IMR-90 (cell line): Measurements from ENCODE around the gene DPYD. TPM values are rescaled to one million over a fixed set of nuclear protein-coding genes. Genes with fewer than 3 reads are reported as not detected.

ENCODE experiments used
- ATAC-seq: fragments of 200-7000 bp; cut with Tn5 transposase; 2 replicates; pipeline ENCODE4 v1.9.1; 2020; ENCODE audit warnings: low read depth, mild to moderate bottlenecking, moderate library complexity
- BruUV-seq: library from RNA; stranded (reverse); fragments of 400-500 nt; replicated peaks from 2 replicates; lab custom pipeline; 2021; lab: Mats Ljungman, UMichigan
- CTCF ChIA-PET: fragments of 300-600 bp; formaldehyde crosslinking; extraction: SDS; loops from one replicate; lab custom pipeline; 2021; ENCODE audit warnings: antibody characterized with exemption; lab: Yijun Ruan, JAX
- POLR2A ChIA-PET: fragments of 300-600 bp; sonication (Branson Sonifier 250); formaldehyde crosslinking; loops from one replicate; lab custom pipeline; 2022; ENCODE audit warnings: antibody characterized with exemption; ENCODE audit not compliant: unreplicated experiment; lab: Charles Lee
- DNase-seq: peaks from one replicate; pipeline ENCODE4 v3.0.0; 2013
- H2AFZ ChIP-seq: replicated peaks from 2 replicates; pipeline ENCODE3; 2013; ENCODE audit warnings: low read length, mild to moderate bottlenecking; ENCODE audit not compliant: poor library complexity
- H2AK5ac ChIP-seq: 2 replicates; pipeline ENCODE4 v1.6.1; 2013; ENCODE audit warnings: low read depth, low read length, inconsistent platforms
- H2AK9ac ChIP-seq: replicated peaks from 2 replicates; pipeline ENCODE3; 2013; ENCODE audit warnings: mild to moderate bottlenecking, low read depth, low read length, moderate library complexity; ENCODE audit not compliant: poor library complexity
- H2BK120ac ChIP-seq: 2 replicates; pipeline ENCODE4 v1.6.1; 2013; ENCODE audit warnings: low read depth, low read length, inconsistent platforms
- H2BK15ac ChIP-seq: 3 replicates; pipeline ENCODE4 v1.6.1; 2013; ENCODE audit warnings: low read depth, low read length, inconsistent platforms
- H2BK20ac ChIP-seq: 2 replicates; pipeline ENCODE4 v1.6.1; 2013; ENCODE audit warnings: low read depth, mild to moderate bottlenecking, inconsistent platforms, low read length, moderate library complexity
- H2BK5ac ChIP-seq: 2 replicates; pipeline ENCODE4 v1.6.1; 2013; ENCODE audit warnings: mild to moderate bottlenecking, low read depth, low read length, inconsistent platforms; ENCODE audit not compliant: poor library complexity, severe bottlenecking
- H3K14ac ChIP-seq: replicated peaks from 2 replicates; pipeline ENCODE4 v1.6.1; 2013; ENCODE audit warnings: low read depth, low read length, inconsistent platforms
- H3K18ac ChIP-seq: 2 replicates; pipeline ENCODE4 v1.6.1; 2013; ENCODE audit warnings: low read depth, low read length, control low read depth
- H3K23ac ChIP-seq: 2 replicates; pipeline ENCODE4 v1.6.1; 2013; ENCODE audit warnings: low read depth, low read length, inconsistent platforms
- H3K27ac ChIP-seq: 2 replicates; pipeline ENCODE4 v1.5.1; 2013; ENCODE audit warnings: mild to moderate bottlenecking, control low read depth, low read length; ENCODE audit not compliant: insufficient read depth
- H3K27me3 ChIP-seq: 2 replicates; pipeline ENCODE4 v1.6.1; 2013; ENCODE audit warnings: low read length; ENCODE audit not compliant: control insufficient read depth, insufficient read depth
- H3K36me3 ChIP-seq: 2 replicates; pipeline ENCODE4 v1.6.1; 2013; ENCODE audit warnings: low read length, mixed read lengths; ENCODE audit not compliant: control insufficient read depth, insufficient read depth
- H3K4ac ChIP-seq: 2 replicates; pipeline ENCODE4 v1.6.1; 2013; ENCODE audit warnings: low read depth, low read length, inconsistent platforms
- H3K4me1 ChIP-seq: 2 replicates; pipeline ENCODE4 v1.6.1; 2013; ENCODE audit warnings: low read length, mixed read lengths; ENCODE audit not compliant: control insufficient read depth, insufficient read depth
- H3K4me2 ChIP-seq: 2 replicates; pipeline ENCODE4 v1.6.1; 2013; ENCODE audit warnings: low read depth, mild to moderate bottlenecking, control low read depth, low read length, moderate library complexity
- H3K4me3 ChIP-seq: 2 replicates; pipeline ENCODE4 v1.5.1; 2013; ENCODE audit warnings: low read depth, mild to moderate bottlenecking, control low read depth, low read length, moderate library complexity; ENCODE audit not compliant: insufficient read depth
- H3K56ac ChIP-seq: 2 replicates; pipeline ENCODE4 v1.6.1; 2013; ENCODE audit warnings: low read length, inconsistent platforms; ENCODE audit not compliant: insufficient read depth; ENCODE audit errors: extremely low read depth
- H3K79me1 ChIP-seq, 2 experiments: 2 replicates each; pipeline ENCODE4 v1.6.1; 2013; ENCODE audit warnings: low read length in 2 of 2, inconsistent platforms in 1 of 2, low read depth in 1 of 2
- H3K9ac ChIP-seq: 2 replicates; pipeline ENCODE4 v1.6.1; 2013; ENCODE audit warnings: low read depth, low read length, control low read depth
- H3K9me1 ChIP-seq: 2 replicates; pipeline ENCODE4 v1.6.1; 2013; ENCODE audit warnings: low read length, inconsistent platforms; ENCODE audit not compliant: insufficient read depth
- H3K9me3 ChIP-seq: 2 replicates; pipeline ENCODE4 v1.6.1; 2013; ENCODE audit warnings: low read length; ENCODE audit not compliant: control insufficient read depth, insufficient read depth
- H4K20me1 ChIP-seq: 2 replicates; pipeline ENCODE4 v1.6.1; 2013; ENCODE audit warnings: low read length, inconsistent platforms; ENCODE audit not compliant: insufficient read depth
- H4K5ac ChIP-seq: 2 replicates; pipeline ENCODE4 v1.6.1; 2013; ENCODE audit warnings: mild to moderate bottlenecking, low read depth, low read length, control low read depth
- H4K8ac ChIP-seq, 2 experiments: 2 replicates each; pipeline ENCODE4 v1.6.1; 2013; ENCODE audit warnings: low read depth in 2 of 2, low read length in 2 of 2, control low read depth in 1 of 2, inconsistent platforms in 1 of 2
- H4K91ac ChIP-seq: 2 replicates; pipeline ENCODE4 v1.6.1; 2013; ENCODE audit warnings: low read depth, low read length, inconsistent platforms; ENCODE audit not compliant: insufficient read depth
- BHLHE40 ChIP-seq: fragments of 150-350 bp; IDR thresholded peaks from 2 replicates; pipeline ENCODE4 v1.6.1; 2016; ENCODE audit warnings: mild to moderate bottlenecking, low read depth, low read length
- CEBPB ChIP-seq: IDR thresholded peaks from 2 replicates; pipeline ENCODE4 v1.6.1; 2012; ENCODE audit warnings: low read depth, low read length, improper control_type of control experiment
- CHD1 ChIP-seq: IDR thresholded peaks from 2 replicates; pipeline ENCODE4 v1.6.1; 2012; ENCODE audit warnings: low read depth, low read length, improper control_type of control experiment
- FOS ChIP-seq: fragments of 150-350 bp; IDR thresholded peaks from 2 replicates; pipeline ENCODE4 v1.6.1; 2016; ENCODE audit warnings: low read depth, low read length
- MAFK ChIP-seq: IDR thresholded peaks from 2 replicates; pipeline ENCODE4 v1.6.1; 2012; ENCODE audit warnings: low read depth, low read length, improper control_type of control experiment
- MAZ ChIP-seq: IDR thresholded peaks from 2 replicates; pipeline ENCODE4 v1.6.1; 2012; ENCODE audit warnings: low read depth, mild to moderate bottlenecking, low read length, improper control_type of control experiment, moderate library complexity, borderline replicate concordance
- MXI1 ChIP-seq: IDR thresholded peaks from 2 replicates; pipeline ENCODE4 v1.6.1; 2012; ENCODE audit warnings: low read depth, mild to moderate bottlenecking, low read length, moderate library complexity, borderline replicate concordance
- NFE2L2 ChIP-seq: fragments of 150-350 bp; IDR thresholded peaks from 2 replicates; pipeline ENCODE4 v1.6.1; 2016; ENCODE audit warnings: low read depth, mild to moderate bottlenecking, low read length
- POLR2A ChIP-seq: IDR thresholded peaks from 2 replicates; pipeline ENCODE4 v1.6.1; 2012; ENCODE audit warnings: mild to moderate bottlenecking, low read depth, low read length
- RAD21 ChIP-seq: IDR thresholded peaks from 2 replicates; pipeline ENCODE4 v1.6.1; 2012; ENCODE audit warnings: low read length, improper control_type of control experiment
- RCOR1 ChIP-seq: IDR thresholded peaks from 2 replicates; pipeline ENCODE4 v1.6.1; 2012; ENCODE audit warnings: mild to moderate bottlenecking, low read length, improper control_type of control experiment; ENCODE audit not compliant: insufficient replicate concordance
- RFX5 ChIP-seq: IDR thresholded peaks from 2 replicates; pipeline ENCODE4 v1.8.0; 2012; ENCODE audit warnings: low read depth, mild to moderate bottlenecking, low read length, moderate library complexity
- SMC3 ChIP-seq: fragments of 150-350 bp; IDR thresholded peaks from 2 replicates; pipeline ENCODE4 v1.6.1; 2016; ENCODE audit warnings: low read depth, mild to moderate bottlenecking, antibody characterized with exemption, low read length, moderate library complexity
- WGBS, 2 experiments: methylation state at CpG; one replicate each; pipeline versions ENCODE4 v1.1.5 to v1.1.7; 2013; ENCODE audit warnings: missing lambda C conversion rate in 2 of 2; ENCODE audit not compliant: insufficient read length in 1 of 2; ENCODE audit errors: extremely low coverage in 2 of 2; 5-methylcytosine and 5-hydroxymethylcytosine counted together
- dilution Hi-C: fragments of 300-500 bp; cut with HindIII; formaldehyde crosslinking; loops from one replicate; pipeline ENCODE4 v1.14.3; 2018; ENCODE audit warnings: low sequenced_read_pairs; ENCODE audit not compliant: unreplicated experiment
- in situ Hi-C: fragments of 300-500 bp; cut with MboI; formaldehyde crosslinking; loops from 3 replicates; pipeline ENCODE4 v1.14.3; 2019; ENCODE audit warnings: low sequenced_read_pairs, inconsistent platforms, mixed read lengths
- intact Hi-C: fragments of 100-400 bp; cut with micrococcal nuclease; formaldehyde crosslinking; loops from 2 replicates; pipeline ENCODE4 v1.10.0; 2022
- polyA plus RNA-seq, 3 experiments: library from polyadenylated mRNA; depleted of rRNA; stranded (reverse); fragments of >200 nt; gene quantifications; 2 replicates each; pipeline ENCODE4 v1.2.3, GENCODE V29; 2012; ENCODE audit warnings: low replicate concordance in 1 of 3
- total RNA-seq: library from RNA; depleted of rRNA; stranded (reverse); fragments of >200 nt; gene quantifications from 2 replicates; pipeline ENCODE4 v1.2.3, GENCODE V29; 2012
- TF ChIP-seq, protein P1 (sequence below): conservative IDR thresholded peaks from 2 replicates; pipeline ENCODE4 v1.5.1; 2012; ENCODE audit warnings: mild to moderate bottlenecking, low read depth, low read length, improper control_type of control experiment
- TF ChIP-seq, protein P2 (sequence below): fragments of 150-350 bp; IDR thresholded peaks from 2 replicates; pipeline ENCODE4 v1.6.1; 2016; ENCODE audit warnings: low read depth, mild to moderate bottlenecking, low read length, moderate library complexity, borderline replicate concordance
- TF ChIP-seq, protein P3 (sequence below): fragments of 150-350 bp; IDR thresholded peaks from 2 replicates; pipeline ENCODE4 v1.6.1; 2017; ENCODE audit warnings: mild to moderate bottlenecking, antibody characterized with exemption, low read length, low read depth

DPYD gene
- total and polyA plus RNA-seq, 2 of the 4 experiments (the other 2 are of a cell fraction): 9.3 to 47.3 TPM

DNA sequence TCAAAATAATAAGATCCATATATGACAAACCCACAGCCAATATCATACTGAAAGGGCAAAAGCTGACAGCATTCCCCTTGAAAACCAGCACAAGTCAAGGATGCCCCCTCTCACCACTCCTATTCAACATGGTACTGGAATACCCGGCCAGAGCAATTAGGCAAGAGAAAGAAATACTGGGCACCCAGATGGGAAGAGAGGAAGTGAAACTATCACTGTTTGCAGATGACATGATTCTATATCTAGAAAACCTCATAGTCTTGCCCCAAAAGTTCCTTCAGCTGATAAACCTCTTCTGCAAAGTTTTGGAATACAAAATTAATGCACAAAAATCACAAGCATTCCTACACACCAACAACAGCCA is 756.6 kb downstream of the DPYD start:
- Histone ChIP-seq H2BK15ac (no peak overlapping the region), H2BK120ac (no peak overlapping the region), H3K79me1 (no peaks in the 10 kb centered on the region), H3K9me3 (peaks cover 2% of the 10 kb centered on the region; the same call in 1 of the 2 replicates), H3K27me3 (no peaks in the 10 kb centered on the region), H3K4ac (no peak overlapping the region), H3K14ac (no peak overlapping the region), H3K23ac (no peak overlapping the region), H3K18ac (no peak overlapping the region), H3K4me1 (peaks cover 2% of the 10 kb centered on the region; the same call in 1 of the 2 replicates), H2BK5ac (no peak overlapping the region), H3K9me1 (no peaks in the 10 kb centered on the region), H4K20me1 (no peaks in the 10 kb centered on the region), H4K91ac (no peak overlapping the region), H3K27ac (no peak overlapping the region), H2AK5ac (no peak overlapping the region), H3K4me3 (no peak overlapping the region), H4K5ac (no peak overlapping the region), H4K8ac (no peak overlapping the region), H3K4me2 (no peak overlapping the region), H2AFZ (no peak overlapping the region), H2AK9ac (no peak overlapping the region), H3K9ac (no peak overlapping the region), H3K36me3 (no peaks in the 10 kb centered on the region), H3K56ac (no peak overlapping the region), H2BK20ac (no peak overlapping the region)
- POLR2A ChIA-PET: no interaction called here
- TF ChIP-seq MAZ (no peak), CEBPB (no peak), BHLHE40 (no peak), CHD1 (no peak), NFE2L2 (no peak), RFX5 (no peak), MXI1 (no peak), MAFK (no peak), RCOR1 (no peak), FOS (no peak), POLR2A (no peak), RAD21 (no peak), SMC3 (no peak)
- TF ChIP-seq, protein P1, sequence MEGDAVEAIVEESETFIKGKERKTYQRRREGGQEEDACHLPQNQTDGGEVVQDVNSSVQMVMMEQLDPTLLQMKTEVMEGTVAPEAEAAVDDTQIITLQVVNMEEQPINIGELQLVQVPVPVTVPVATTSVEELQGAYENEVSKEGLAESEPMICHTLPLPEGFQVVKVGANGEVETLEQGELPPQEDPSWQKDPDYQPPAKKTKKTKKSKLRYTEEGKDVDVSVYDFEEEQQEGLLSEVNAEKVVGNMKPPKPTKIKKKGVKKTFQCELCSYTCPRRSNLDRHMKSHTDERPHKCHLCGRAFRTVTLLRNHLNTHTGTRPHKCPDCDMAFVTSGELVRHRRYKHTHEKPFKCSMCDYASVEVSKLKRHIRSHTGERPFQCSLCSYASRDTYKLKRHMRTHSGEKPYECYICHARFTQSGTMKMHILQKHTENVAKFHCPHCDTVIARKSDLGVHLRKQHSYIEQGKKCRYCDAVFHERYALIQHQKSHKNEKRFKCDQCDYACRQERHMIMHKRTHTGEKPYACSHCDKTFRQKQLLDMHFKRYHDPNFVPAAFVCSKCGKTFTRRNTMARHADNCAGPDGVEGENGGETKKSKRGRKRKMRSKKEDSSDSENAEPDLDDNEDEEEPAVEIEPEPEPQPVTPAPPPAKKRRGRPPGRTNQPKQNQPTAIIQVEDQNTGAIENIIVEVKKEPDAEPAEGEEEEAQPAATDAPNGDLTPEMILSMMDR: no peak
- TF ChIP-seq, protein P2, sequence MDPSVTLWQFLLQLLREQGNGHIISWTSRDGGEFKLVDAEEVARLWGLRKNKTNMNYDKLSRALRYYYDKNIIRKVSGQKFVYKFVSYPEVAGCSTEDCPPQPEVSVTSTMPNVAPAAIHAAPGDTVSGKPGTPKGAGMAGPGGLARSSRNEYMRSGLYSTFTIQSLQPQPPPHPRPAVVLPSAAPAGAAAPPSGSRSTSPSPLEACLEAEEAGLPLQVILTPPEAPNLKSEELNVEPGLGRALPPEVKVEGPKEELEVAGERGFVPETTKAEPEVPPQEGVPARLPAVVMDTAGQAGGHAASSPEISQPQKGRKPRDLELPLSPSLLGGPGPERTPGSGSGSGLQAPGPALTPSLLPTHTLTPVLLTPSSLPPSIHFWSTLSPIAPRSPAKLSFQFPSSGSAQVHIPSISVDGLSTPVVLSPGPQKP: no peak
- TF ChIP-seq, protein P3, sequence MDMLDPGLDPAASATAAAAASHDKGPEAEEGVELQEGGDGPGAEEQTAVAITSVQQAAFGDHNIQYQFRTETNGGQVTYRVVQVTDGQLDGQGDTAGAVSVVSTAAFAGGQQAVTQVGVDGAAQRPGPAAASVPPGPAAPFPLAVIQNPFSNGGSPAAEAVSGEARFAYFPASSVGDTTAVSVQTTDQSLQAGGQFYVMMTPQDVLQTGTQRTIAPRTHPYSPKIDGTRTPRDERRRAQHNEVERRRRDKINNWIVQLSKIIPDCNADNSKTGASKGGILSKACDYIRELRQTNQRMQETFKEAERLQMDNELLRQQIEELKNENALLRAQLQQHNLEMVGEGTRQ: no peak
- dilution Hi-C loops (no loop called here), intact Hi-C loops (no loop called here), in situ Hi-C loops (no loop called here)
- BruUV-seq: no TSS peak
- ATAC-seq (no peak), DNase-seq (no peak)
- WGBS, 2 experiments: no CpG with 5 or more reads among the region's 1 CpG
- CTCF ChIA-PET: interaction anchor here (0.7 kb wide), 2 partner anchors 174 to 180 kb away, joined by 5 read pairs; no protein-coding TSS in a partner anchor
